Measurements from ENCODE around the gene CNPY2. TPM values are rescaled to one million over a fixed set of nuclear protein-coding genes. Genes with fewer than 3 reads are reported as not detected.

CNPY2 gene
- total and polyA plus RNA-seq, 2 of the 13 experiments (the other 11 are each of a cell fraction or from before 2014, with no cell fraction given), result 285 to 356 TPM

GRCh38 chr12:56315622-56316473 lies at the start of gene CNPY2 (continued):
- TF ChIP-seq HMGXB3 (CRISPR knock-in tag; IDR thresholded peaks at IDR 0.05; ENCODE audit: borderline replicate concordance) (no peak), ZBTB38 (CRISPR knock-in tag; IDR thresholded peaks at IDR 0.05) (no peak; the same call in 1 of the 2 replicates), SOX13 (IDR thresholded peaks at IDR 0.05) (no peak), SOX13 (CRISPR knock-in tag; conservative IDR thresholded peaks at IDR 0.05 in 1 of 2, IDR thresholded peaks at IDR 0.05 in 1 of 2) (peak in 1 of 2 experiments; percentile 32; a peak in 1 of 4 replicates), NAIF1 (CRISPR knock-in tag; IDR thresholded peaks at IDR 0.05; ENCODE audit: borderline replicate concordance) (peak; percentile 97), TCF12 (IDR thresholded peaks at IDR 0.05) (no peak), TCF12 (CRISPR knock-in tag; IDR thresholded peaks at IDR 0.05) (peak; percentile 81), DBP (CRISPR knock-in tag; IDR thresholded peaks at IDR 0.05; ENCODE audit: not compliant biosample characterization) (peak; percentile 91), MXD3 (CRISPR knock-in tag; IDR thresholded peaks at IDR 0.05) (peak; percentile 24; the same call in 1 of the 2 replicates), HOXD1 (CRISPR knock-in tag; IDR thresholded peaks at IDR 0.05) (peak; percentile 87; the same call in 1 of the 2 replicates), ZNF362 (CRISPR knock-in tag; IDR thresholded peaks at IDR 0.05; ENCODE audit: borderline replicate concordance) (peak; percentile 9; the same call in 1 of the 2 replicates), ZNF253 (CRISPR knock-in tag; IDR thresholded peaks at IDR 0.05; ENCODE audit: borderline replicate concordance) (no peak), ZNF788 (CRISPR knock-in tag; IDR thresholded peaks at IDR 0.05; ENCODE audit: borderline replicate concordance) (peak; percentile 95), KAT2B (IDR thresholded peaks at IDR 0.05; ENCODE audit: borderline replicate concordance, low read depth, low read length) (no peak), ZNF326 (CRISPR knock-in tag; IDR thresholded peaks at IDR 0.05; ENCODE audit: borderline replicate concordance) (no peak), ZNF160 (CRISPR knock-in tag; IDR thresholded peaks at IDR 0.05) (peak; percentile 70; the same call in 1 of the 2 replicates)
- TF ChIP-seq, protein P1, sequence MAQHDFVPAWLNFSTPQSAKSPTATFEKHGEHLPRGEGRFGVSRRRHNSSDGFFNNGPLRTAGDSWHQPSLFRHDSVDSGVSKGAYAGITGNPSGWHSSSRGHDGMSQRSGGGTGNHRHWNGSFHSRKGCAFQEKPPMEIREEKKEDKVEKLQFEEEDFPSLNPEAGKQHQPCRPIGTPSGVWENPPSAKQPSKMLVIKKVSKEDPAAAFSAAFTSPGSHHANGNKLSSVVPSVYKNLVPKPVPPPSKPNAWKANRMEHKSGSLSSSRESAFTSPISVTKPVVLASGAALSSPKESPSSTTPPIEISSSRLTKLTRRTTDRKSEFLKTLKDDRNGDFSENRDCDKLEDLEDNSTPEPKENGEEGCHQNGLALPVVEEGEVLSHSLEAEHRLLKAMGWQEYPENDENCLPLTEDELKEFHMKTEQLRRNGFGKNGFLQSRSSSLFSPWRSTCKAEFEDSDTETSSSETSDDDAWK (CRISPR knock-in tag; IDR thresholded peaks at IDR 0.05), result no peak

All from HepG2 (cell line).